Skeletal muscle satellite cell (primary cell): ENCODE measurements around the gene SYNDIG1.
"Not testable (repeated sequence)": the region's sequence is repeated elsewhere in the genome, so short reads cannot be mapped to it uniquely, and the experiment has no call there.

Experiments
- H3K27me3 ChIP-seq: 2 replicates; pipeline ENCODE4 v1.7.0; 2013; ENCODE audit warnings: low read length; ENCODE audit not compliant: control insufficient read depth, insufficient read depth
- H3K36me3 ChIP-seq: 2 replicates; pipeline ENCODE4 v1.7.0; 2013; ENCODE audit warnings: mild to moderate bottlenecking, control low read depth, low read length; ENCODE audit not compliant: insufficient read depth
- H3K4me1 ChIP-seq: 2 replicates; pipeline ENCODE4 v1.7.0; 2013; ENCODE audit warnings: low read length; ENCODE audit not compliant: control insufficient read depth, insufficient read depth
- H3K4me2 ChIP-seq: 2 replicates; pipeline ENCODE4 v1.7.0; 2013; ENCODE audit warnings: mild to moderate bottlenecking, low read length
- H3K4me3 ChIP-seq: 2 replicates; pipeline ENCODE4 v1.7.0; 2013; ENCODE audit warnings: low read length
- H3K9ac ChIP-seq: 2 replicates; pipeline ENCODE4 v1.7.0; 2013; ENCODE audit warnings: mild to moderate bottlenecking, low read depth, low read length, moderate library complexity
- H3K9me3 ChIP-seq: replicated peaks from 2 replicates; pipeline ENCODE4 v1.7.0; 2013; ENCODE audit warnings: mild to moderate bottlenecking, control low read depth, low read length

The SYNDIG1 gene

DNA sequence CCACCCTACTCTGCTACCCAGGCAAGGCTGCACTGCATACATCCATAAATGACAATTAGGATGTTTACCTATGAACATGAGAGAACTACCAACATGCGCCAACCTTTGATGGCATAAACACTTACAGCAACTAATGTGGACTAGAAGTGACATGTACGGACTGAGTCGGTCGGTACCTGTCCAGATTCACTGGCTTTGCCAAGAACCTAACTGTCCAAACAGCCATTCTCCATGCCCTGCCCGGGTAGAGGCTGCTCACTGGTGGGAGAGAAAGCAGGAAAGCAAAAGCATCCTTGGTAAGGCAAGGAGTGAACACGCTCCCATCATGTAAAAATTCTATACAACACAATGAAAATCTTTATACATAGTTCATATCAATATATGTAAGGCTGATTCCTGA lies 30.0 kb downstream of the SYNDIG1 start:
- peaks cover 5% of the 10 kb centered on the region for H3K27me3 ChIP-seq
- H3K4me1 ChIP-seq: no peaks in the 10 kb centered on the region
- no peaks in the 10 kb centered on the region for H3K9me3 ChIP-seq
- H3K4me3 ChIP-seq: no peak overlapping the region
- no peak overlapping the region for H3K9ac ChIP-seq
- no peaks in the 10 kb centered on the region for H3K36me3 ChIP-seq
- H3K4me2 ChIP-seq: no peak overlapping the region

DNA sequence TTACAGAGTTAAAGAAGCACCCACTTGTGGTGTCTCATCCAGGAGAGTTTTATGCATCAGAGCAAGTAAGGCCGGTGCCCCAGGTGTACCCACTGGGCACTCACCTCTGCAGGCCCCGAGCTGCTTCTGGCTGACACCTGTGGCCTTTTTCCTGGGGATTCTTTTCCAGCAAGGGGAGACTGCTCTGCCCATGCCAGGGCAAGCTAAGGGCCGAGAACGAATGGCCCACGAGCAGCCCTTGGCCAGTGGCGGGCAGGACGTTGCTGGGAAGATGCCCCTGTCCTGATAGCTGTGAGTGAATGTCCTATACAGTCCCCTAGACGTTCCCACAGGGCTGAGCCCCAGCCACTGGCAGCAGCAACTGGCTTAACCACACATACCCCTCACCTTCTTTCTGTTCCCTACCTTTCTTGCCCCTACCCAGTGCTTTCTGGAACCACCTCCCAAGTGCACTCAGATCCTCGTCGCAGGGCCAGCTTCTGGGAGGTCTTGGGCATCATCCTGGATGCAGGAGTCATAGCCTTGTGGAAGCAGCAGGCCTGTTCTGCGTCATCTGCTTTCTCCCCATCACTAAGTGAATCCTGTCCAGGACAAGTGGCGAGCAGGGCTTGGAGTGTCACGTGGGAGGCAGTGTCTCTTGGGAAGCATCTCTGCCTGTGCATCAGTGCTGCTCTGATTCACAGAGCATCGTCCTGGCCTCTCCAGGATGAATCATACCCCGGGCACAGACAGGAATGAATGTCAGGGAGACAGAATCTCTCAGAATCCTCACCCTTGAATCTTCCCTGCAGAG lies 32.5 kb downstream of the SYNDIG1 start:
- no peak overlapping the region for H3K4me2 ChIP-seq
- H3K4me1 ChIP-seq: no peaks in the 10 kb centered on the region
- H3K9me3 ChIP-seq: no peaks in the 10 kb centered on the region
- no peak overlapping the region for H3K4me3 ChIP-seq
- H3K9ac ChIP-seq: no peak overlapping the region
- H3K27me3 ChIP-seq: peaks cover 5% of the 10 kb centered on the region
- no peaks in the 10 kb centered on the region for H3K36me3 ChIP-seq

DNA sequence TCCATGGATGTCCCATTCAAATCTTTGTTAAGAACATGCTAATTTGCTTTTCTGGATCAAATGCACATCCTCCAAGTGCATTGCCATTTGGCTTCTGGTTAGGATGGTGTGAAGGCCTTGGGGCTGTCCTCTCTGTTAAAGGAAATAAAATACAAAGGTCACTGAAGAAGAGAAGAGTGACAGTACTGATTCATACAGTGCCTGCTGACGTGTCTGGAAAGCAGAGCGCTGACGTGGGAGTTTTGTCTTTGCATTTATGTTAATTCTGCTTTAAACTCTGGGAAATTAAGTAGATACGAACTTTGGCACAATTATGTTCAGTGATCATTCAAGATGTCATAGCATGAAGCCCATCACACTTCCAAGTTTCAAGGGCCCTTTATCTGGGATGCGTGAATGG lies 33.2 kb downstream of the SYNDIG1 start:
- Histone ChIP-seq H3K36me3 (no peaks in the 10 kb centered on the region), H3K4me2 (no peak overlapping the region), H3K9ac (no peak overlapping the region), H3K27me3 (peaks cover 5% of the 10 kb centered on the region), H3K4me3 (no peak overlapping the region), H3K4me1 (no peaks in the 10 kb centered on the region), H3K9me3 (no peaks in the 10 kb centered on the region)

DNA sequence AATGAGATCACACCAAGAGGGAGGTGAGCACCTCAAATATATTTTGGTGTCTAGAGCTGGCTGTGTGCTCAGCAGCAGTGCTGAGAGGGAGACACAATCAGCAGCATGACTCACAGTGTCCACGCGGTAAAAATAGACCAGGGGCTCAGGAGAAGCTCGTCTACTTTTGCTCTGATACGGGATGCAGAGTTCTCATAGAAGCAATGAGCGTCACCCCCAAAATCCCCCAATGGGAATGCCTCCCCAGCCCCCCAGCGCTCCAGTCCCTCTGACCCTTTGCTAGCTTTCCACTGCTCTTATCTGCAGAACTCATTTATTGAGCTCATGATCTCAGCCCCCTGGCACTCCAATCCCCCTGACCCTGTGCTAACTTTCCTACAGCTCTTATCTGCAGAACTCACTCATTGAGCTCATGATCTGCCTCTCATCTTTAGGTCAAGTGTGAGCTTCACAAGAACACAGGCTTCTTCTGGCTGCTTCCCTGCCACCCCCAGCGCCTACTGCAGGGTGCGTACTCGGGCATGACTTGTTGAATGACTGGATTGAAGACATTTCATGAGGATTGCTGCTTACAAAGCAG lies 34.0 kb downstream of the SYNDIG1 start:
- peaks cover 5% of the 10 kb centered on the region for H3K27me3 ChIP-seq
- no peaks in the 10 kb centered on the region for H3K4me1 ChIP-seq
- no peak overlapping the region for H3K4me3 ChIP-seq
- H3K36me3 ChIP-seq: no peaks in the 10 kb centered on the region
- H3K4me2 ChIP-seq: no peak overlapping the region
- H3K9me3 ChIP-seq: no peaks in the 10 kb centered on the region
- no peak overlapping the region for H3K9ac ChIP-seq

DNA sequence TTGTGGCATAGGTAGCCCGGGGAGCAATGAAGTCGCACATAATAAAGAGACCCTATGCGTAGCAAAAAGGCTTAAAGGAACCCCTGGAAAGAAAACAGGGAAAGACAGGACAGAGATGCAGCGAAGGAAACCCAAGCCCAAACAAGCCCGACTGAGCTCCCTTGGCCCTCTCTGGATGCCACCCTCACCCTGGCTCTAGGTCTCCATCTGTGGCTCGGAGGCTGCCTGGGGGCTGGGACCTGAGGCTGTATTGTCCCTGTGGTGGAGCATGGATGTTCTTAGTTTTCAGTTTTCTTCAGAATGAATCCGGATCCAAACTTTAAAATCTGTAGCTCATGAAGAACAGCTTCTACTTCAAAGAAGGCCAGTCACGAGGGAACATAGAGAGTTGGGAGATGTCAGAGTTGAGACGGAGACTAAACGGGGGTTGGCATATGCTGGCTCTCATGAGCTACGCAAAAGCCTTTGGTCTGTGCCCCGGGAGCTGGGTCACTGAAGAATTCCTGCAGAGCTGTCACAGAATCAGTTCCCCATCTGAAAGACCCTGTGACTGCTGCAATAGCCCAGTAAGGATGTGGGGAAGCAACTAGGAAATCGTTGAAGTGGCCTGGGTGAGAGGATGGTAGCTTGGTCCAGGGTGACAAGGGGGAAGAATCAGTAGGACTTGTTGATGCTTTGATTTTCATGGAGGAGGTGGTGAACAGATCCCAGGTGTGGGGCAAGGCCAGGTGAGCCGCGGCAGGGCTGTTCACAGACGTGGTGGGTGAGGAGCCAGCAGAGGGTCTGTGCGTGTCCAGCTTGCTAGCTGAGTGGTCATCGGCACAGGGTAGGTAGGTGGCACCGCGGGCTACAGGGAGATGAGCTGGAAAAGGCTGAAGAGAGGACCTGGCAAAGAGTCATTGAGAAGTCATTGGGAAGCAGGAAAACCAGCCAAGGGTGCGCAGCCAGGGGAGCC lies 35.2 kb downstream of the SYNDIG1 start:
- H3K9ac ChIP-seq: no peak overlapping the region
- H3K4me2 ChIP-seq: no peak overlapping the region
- H3K27me3 ChIP-seq: peaks cover 3% of the 10 kb centered on the region
- no peaks in the 10 kb centered on the region for H3K36me3 ChIP-seq
- no peaks in the 10 kb centered on the region for H3K9me3 ChIP-seq
- no peak overlapping the region for H3K4me3 ChIP-seq
- H3K4me1 ChIP-seq: no peaks in the 10 kb centered on the region

DNA sequence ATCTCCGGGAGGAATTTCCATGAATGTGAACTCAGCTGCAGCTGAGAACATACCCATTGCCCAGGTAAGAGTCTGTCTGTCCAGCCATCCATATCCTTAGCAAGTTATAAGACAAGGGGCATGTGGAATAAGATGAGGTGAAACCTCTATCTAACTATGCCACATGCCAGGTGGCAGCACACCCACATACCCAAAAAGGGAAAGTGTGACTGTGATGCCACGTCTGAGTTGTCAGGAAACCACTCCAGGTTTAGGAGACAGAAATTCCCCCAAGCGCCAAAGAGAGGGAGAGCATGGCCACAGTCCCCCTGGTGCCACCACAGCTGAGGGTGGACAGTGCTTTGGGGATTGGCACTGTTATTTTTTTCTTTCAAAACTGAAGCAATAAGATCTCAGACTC lies 36.7 kb downstream of the SYNDIG1 start:
- no peaks in the 10 kb centered on the region for H3K9me3 ChIP-seq
- H3K9ac ChIP-seq: no peak overlapping the region

DNA sequence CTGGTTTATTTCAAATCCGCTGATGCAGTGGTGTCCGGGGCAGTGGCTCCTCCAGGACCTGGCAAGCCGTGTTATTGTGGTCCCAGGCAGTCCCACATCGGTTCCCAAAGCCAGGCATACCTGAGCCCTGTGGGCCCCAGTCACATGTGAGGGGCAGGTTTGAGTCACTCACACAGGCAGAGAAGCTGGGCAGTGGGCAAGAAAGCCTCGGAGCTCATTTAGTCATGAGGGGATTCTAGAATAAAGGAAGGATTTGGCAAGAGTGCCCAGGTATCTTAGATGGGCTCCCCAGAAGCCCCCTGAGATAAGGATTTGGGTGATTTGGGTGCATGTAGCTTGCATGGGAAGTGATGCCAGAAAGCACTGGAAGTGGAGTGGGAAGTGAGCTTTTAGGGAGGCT lies 37.3 kb downstream of the SYNDIG1 start:
- Histone ChIP-seq H3K27me3 (no peaks in the 10 kb centered on the region), H3K4me1 (no peaks in the 10 kb centered on the region), H3K9me3 (no peaks in the 10 kb centered on the region), H3K4me2 (no peak overlapping the region), H3K9ac (no peak overlapping the region), H3K36me3 (no peaks in the 10 kb centered on the region), H3K4me3 (no peak overlapping the region)

More for the DNA sequence above, 36.7 kb downstream of the SYNDIG1 start:
- Histone ChIP-seq H3K4me3 (no peak overlapping the region), H3K4me1 (no peaks in the 10 kb centered on the region), H3K27me3 (no peaks in the 10 kb centered on the region), H3K36me3 (no peaks in the 10 kb centered on the region), H3K4me2 (no peak overlapping the region)

DNA sequence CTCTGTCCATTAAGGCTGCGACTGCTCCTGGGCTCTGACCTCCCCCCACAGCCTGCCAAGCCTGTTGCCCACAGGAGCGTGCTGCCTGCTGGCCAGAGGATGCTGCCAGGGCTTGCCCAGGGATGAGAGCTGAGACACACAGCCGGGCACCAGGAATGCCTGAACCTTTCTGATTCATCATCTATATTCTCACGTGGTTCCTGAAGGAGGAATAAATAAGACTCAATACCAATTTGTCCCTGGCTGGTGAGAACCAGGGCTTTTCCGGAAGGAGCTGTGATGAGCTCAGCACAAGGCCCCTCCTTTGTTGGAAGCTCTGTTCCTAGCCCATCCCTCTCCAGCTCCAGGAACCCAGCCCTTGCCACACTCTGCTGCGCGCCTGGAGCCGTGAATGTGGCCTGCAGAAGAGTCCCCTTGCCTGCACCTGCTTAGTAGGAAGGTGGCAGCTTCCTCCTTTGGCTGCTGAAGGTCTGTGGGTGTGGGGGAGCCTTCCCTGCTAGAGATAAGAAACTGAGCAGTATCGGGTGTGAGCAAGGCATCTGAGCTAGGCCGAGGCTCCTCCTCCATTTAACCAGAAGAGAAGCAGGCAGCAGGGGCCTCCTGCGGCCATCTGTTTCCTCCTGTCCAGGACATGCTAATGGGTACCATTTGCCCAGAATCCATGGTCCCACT lies 37.9 kb downstream of the SYNDIG1 start:
- Histone ChIP-seq H3K27me3 (no peaks in the 10 kb centered on the region), H3K9me3 (no peaks in the 10 kb centered on the region), H3K4me2 (no peak overlapping the region), H3K36me3 (no peaks in the 10 kb centered on the region), H3K4me1 (no peaks in the 10 kb centered on the region), H3K9ac (no peak overlapping the region), H3K4me3 (no peak overlapping the region)

DNA sequence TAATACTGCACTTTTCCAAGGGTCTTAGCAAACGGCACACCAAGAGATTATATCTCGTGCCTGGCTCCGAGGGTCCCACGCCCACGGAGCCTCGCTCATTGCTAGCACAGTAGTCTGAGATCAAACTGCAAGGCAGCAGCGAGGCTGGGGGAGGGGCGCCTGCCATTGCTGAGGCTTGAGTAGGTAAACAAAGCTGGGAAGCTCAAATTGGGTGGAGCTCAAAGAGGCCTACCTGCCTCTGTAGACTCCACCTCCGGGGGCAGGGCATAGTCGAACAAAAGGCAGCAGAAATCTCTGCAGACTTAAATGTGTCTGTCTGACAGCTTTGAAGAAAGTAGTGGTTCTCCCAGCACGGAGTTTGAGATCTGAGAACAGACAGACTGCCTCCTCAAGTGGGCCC lies 43.0 kb downstream of the SYNDIG1 start:
- H3K9ac ChIP-seq, H3K4me3 ChIP-seq: not testable (repeated sequence)

DNA sequence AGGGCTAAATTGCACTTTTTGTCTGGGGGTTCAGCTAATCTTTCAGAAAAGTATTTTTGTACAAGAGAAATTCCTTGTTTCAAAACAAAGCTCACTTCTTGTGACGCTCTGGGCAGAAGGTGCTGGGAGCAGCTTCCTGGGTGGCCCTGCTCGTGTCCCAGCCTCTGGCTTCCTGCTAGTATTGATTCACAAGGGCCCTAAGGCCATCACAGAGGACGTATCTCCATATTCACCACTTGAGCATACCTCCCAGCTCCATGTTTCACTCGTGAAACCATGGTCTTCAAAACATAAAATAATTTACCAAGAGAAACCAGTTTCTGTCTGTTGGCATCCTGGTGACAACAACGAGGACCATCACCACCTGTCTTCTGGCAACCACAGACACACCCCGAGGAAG lies 49.1 kb downstream of the SYNDIG1 start:
- no peak overlapping the region for H3K9ac ChIP-seq
- H3K9me3 ChIP-seq: no peaks in the 10 kb centered on the region
- H3K4me3 ChIP-seq: no peak overlapping the region
- no peaks in the 10 kb centered on the region for H3K4me1 ChIP-seq
- H3K4me2 ChIP-seq: no peak overlapping the region
- no peaks in the 10 kb centered on the region for H3K36me3 ChIP-seq
- H3K27me3 ChIP-seq: no peaks in the 10 kb centered on the region

More for the DNA sequence above, 43.0 kb downstream of the SYNDIG1 start:
- not testable (repeated sequence) for H3K4me2 ChIP-seq, H3K27me3 ChIP-seq, H3K4me1 ChIP-seq, H3K9me3 ChIP-seq, H3K36me3 ChIP-seq

DNA sequence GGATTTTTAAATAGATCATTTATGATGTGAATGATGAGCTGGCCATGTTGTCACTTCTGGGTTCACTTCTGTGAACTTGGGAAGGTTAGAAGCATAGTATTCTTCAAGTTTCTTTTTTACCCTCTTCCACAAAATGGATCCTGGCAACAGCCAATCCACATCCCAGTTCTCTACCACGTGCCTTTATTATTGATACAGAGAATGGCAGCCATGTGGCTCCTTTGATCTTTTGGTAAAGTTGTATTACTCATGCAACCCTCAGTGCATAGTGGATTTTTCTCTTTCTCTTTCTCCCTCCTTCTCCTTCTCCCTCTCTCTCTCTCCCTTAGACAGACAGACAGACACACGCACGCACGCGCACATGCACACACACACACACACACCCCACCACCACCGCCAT lies 50.0 kb downstream of the SYNDIG1 start:
- Histone ChIP-seq H3K36me3 (no peaks in the 10 kb centered on the region), H3K9me3 (no peaks in the 10 kb centered on the region), H3K9ac (no peak overlapping the region), H3K4me3 (no peak overlapping the region), H3K4me2 (no peak overlapping the region), H3K4me1 (no peaks in the 10 kb centered on the region), H3K27me3 (no peaks in the 10 kb centered on the region)
